ENCODE results near the gene RASSF7. TPM values are rescaled to one million over a fixed set of nuclear protein-coding genes. Genes with fewer than 3 reads are reported as not detected.

Gene RASSF7
- total and polyA plus RNA-seq, 2 donors (not counting 3 experiments of a cell fraction or from before 2014, with no cell fraction given), result 14.1 to 19.9 TPM

GRCh38 chr11:554428-555226 is 6.1 kb upstream of the RASSF7 start:
- H4K20me1 ChIP-seq (replicated peaks; ENCODE audit: control insufficient read depth, extremely low read depth, insufficient read depth, low read length), result no peaks in the 10 kb centered on the region
- H3K27me3 ChIP-seq (ENCODE audit: control insufficient read depth in 2 of 2, insufficient read depth in 2 of 2, low read length in 2 of 2), result peaks cover 13 to 21% of the 10 kb centered on the region in 2 experiments
- no peak overlapping the region for H3K27ac ChIP-seq (ENCODE audit: insufficient read depth, low read depth, low read length)
- DNase-seq (ENCODE audit: low read depth, low spot score), result no peak
- H3K9me1 ChIP-seq (replicated peaks; ENCODE audit: control insufficient read depth, extremely low read depth, insufficient read depth, low read length), result no peaks in the 10 kb centered on the region
- H3K79me2 ChIP-seq (ENCODE audit: control insufficient read depth, insufficient read depth, low read length), result no peaks in the 10 kb centered on the region
- POLR2A ChIA-PET, result interaction anchor here (0.7 to 1.2 kb wide), 2 partner anchors 145 to 265 kb away, joined by 3 read pairs; partner anchors contain the start of gene PNPLA2
- no peaks in the 10 kb centered on the region for H3K36me3 ChIP-seq (ENCODE audit: control insufficient read depth in 2 of 2, extremely low read depth in 1 of 2, insufficient read depth in 2 of 2, low read length in 2 of 2)
- H3K4me3 ChIP-seq (replicated peaks in 1 of 3; ENCODE audit: insufficient read depth in 1 of 3, low read depth in 1 of 3, low read length in 3 of 3), result no peak overlapping the region
- CTCF ChIA-PET, result interaction anchor here (0.6 to 2.2 kb wide), 14 partner anchors 9 to 202 kb away, joined by 3 to 26 read pairs (median 5); partner anchors contain the start of gene HRAS
- no TSS peak for BruUV-seq (replicated peaks)
- no peak for FAIRE-seq
- H3K4me1 ChIP-seq (ENCODE audit: control insufficient read depth, extremely low read depth, insufficient read depth, low read length), result peaks cover 3% of the 10 kb centered on the region
- dilution Hi-C loops (cut with MboI; ENCODE audit: extremely low pct_ligation_motif_present, low sequenced_read_pairs) (no loop called here), intact Hi-C loops (cut with micrococcal nuclease) (loop anchor here (5.0 kb wide), 1 partner anchor 173 kb away; no protein-coding TSS in a partner anchor)
- H2AFZ ChIP-seq (ENCODE audit: low read depth, low read length), result no peak overlapping the region
- TF ChIP-seq, protein P1, sequence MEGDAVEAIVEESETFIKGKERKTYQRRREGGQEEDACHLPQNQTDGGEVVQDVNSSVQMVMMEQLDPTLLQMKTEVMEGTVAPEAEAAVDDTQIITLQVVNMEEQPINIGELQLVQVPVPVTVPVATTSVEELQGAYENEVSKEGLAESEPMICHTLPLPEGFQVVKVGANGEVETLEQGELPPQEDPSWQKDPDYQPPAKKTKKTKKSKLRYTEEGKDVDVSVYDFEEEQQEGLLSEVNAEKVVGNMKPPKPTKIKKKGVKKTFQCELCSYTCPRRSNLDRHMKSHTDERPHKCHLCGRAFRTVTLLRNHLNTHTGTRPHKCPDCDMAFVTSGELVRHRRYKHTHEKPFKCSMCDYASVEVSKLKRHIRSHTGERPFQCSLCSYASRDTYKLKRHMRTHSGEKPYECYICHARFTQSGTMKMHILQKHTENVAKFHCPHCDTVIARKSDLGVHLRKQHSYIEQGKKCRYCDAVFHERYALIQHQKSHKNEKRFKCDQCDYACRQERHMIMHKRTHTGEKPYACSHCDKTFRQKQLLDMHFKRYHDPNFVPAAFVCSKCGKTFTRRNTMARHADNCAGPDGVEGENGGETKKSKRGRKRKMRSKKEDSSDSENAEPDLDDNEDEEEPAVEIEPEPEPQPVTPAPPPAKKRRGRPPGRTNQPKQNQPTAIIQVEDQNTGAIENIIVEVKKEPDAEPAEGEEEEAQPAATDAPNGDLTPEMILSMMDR (IDR thresholded peaks at IDR 0.05; ENCODE audit: extremely low read depth in 1 of 2, insufficient read depth in 1 of 2, low read depth in 1 of 2, low read length in 2 of 2), result peak in 1 of 2 donors; percentile 54
- TF ChIP-seq, protein P2, sequence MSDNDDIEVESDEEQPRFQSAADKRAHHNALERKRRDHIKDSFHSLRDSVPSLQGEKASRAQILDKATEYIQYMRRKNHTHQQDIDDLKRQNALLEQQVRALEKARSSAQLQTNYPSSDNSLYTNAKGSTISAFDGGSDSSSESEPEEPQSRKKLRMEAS (IDR thresholded peaks at IDR 0.05; ENCODE audit: insufficient read depth, insufficient read length), result no peak
- TF ChIP-seq JUN (IDR thresholded peaks at IDR 0.05; ENCODE audit: borderline replicate concordance, insufficient read depth, insufficient read length, low read depth) (no peak), GATA2 (IDR thresholded peaks at IDR 0.05; ENCODE audit: insufficient read depth, insufficient read length, low read depth, low read length) (no peak)
- H3K9me3 ChIP-seq (replicated peaks; ENCODE audit: control insufficient read depth, insufficient read depth, low read length), result no peaks in the 10 kb centered on the region
- no peak overlapping the region for H3K9ac ChIP-seq (replicated peaks; ENCODE audit: extremely low read depth, insufficient read depth, low read length)
- no peak overlapping the region for H3K4me2 ChIP-seq (ENCODE audit: insufficient read depth, low read length)
